Measurements from ENCODE around the gene MICAL3. TPM values are rescaled to one million over a fixed set of nuclear protein-coding genes. Genes with fewer than 3 reads are reported as not detected.

The MICAL3 gene
- total RNA-seq, 2 experiments from 2014 or later, result 26.4 to 29.7 TPM

- no peak for DNase-seq
- POLR2A ChIA-PET, result no interaction called here
- Mint-ChIP-seq H3K36me3 (ENCODE audit: low read depth) (no peaks in the 10 kb centered on the region), H3K4me1 (ENCODE audit: low read depth) (no peaks in the 10 kb centered on the region), H3K27ac (no peak overlapping the region), H3K27me3 (ENCODE audit: low read depth) (no peaks in the 10 kb centered on the region), H3K4me3 (no peak overlapping the region), H3K9me3 (ENCODE audit: insufficient read depth) (no peaks in the 10 kb centered on the region)
- ATAC-seq, result no peak
- CTCF ChIA-PET, result interaction anchor here (1.5 kb wide), 1 partner anchor 241 kb away, joined by 4 read pairs; no protein-coding TSS in a partner anchor
Measured at GRCh38 chr22:17835256-17835655, 189.1 kb downstream of the MICAL3 start.

DNA sequence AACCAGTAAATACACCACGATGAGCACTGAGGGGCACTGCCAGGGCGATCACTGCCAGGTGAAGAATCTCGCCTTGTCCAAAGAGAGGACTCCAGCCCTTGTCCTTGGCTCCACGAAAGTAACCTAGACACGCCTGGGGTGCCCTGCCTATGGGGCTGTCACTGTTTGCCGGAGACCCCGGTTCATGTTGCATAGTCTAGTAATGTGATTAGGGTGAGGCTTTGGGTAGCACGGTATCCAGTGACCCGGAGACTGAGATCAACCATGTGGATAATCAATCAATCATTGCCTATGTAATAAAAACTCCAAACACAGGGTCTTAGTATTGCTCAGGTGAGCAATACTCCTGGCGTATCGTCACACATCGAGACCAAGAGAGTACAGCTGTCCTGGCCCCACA lies 190.9 kb downstream of the MICAL3 start:
- ATAC-seq (no peak), DNase-seq (no peak)
- Mint-ChIP-seq H3K4me1 (ENCODE audit: low read depth) (peaks cover 5% of the 10 kb centered on the region), H3K36me3 (ENCODE audit: low read depth) (peaks cover 3% of the 10 kb centered on the region), H3K4me3 (no peak overlapping the region), H3K9me3 (ENCODE audit: insufficient read depth) (no peaks in the 10 kb centered on the region), H3K27me3 (ENCODE audit: low read depth) (no peaks in the 10 kb centered on the region), H3K27ac (no peak overlapping the region)
- ChIA-PET CTCF (interaction anchor here (1.3 to 7.3 kb wide), 2 partner anchors 12 to 243 kb away, joined by 3 to 157 read pairs; partner anchors contain the start of gene PEX26), POLR2A (interaction anchor here (0.9 kb wide), 1 partner anchor 60 kb away, joined by 3 read pairs; no protein-coding TSS in a partner anchor)

GRCh38 chr22:17832665-17833064 lies 191.7 kb downstream of the MICAL3 start:
- no peak overlapping the region for H3K27ac Mint-ChIP-seq
- peaks cover 5% of the 10 kb centered on the region for H3K4me1 Mint-ChIP-seq (ENCODE audit: low read depth)
- H3K36me3 Mint-ChIP-seq (ENCODE audit: low read depth), result peaks cover 3% of the 10 kb centered on the region
- no peak for ATAC-seq
- no peaks in the 10 kb centered on the region for H3K9me3 Mint-ChIP-seq (ENCODE audit: insufficient read depth)
- ChIA-PET POLR2A (interaction anchor here (0.9 to 1.8 kb wide), 2 partner anchors 59 to 244 kb away, joined by 3 to 6 read pairs; no protein-coding TSS in a partner anchor), CTCF (interaction anchor here (7.3 kb wide), 1 partner anchor 244 kb away, joined by 157 read pairs; the partner anchor contains the start of gene PEX26)
- H3K4me3 Mint-ChIP-seq, result no peak overlapping the region
- H3K27me3 Mint-ChIP-seq (ENCODE audit: low read depth), result no peaks in the 10 kb centered on the region
- no peak for DNase-seq

- no peak overlapping the region for H3K4me3 Mint-ChIP-seq
- ChIA-PET POLR2A (interaction anchor here (1.8 kb wide), 1 partner anchor 245 kb away, joined by 6 read pairs; no protein-coding TSS in a partner anchor), CTCF (interaction anchor here (1.7 to 7.3 kb wide), 2 partner anchors 193 to 245 kb away, joined by 22 to 157 read pairs; partner anchors contain the start of genes MICAL3 and PEX26)
- H3K36me3 Mint-ChIP-seq (ENCODE audit: low read depth), result peaks cover 3% of the 10 kb centered on the region
- no peaks in the 10 kb centered on the region for H3K27me3 Mint-ChIP-seq (ENCODE audit: low read depth)
- H3K27ac Mint-ChIP-seq, result no peak overlapping the region
- no peaks in the 10 kb centered on the region for H3K9me3 Mint-ChIP-seq (ENCODE audit: insufficient read depth)
- H3K4me1 Mint-ChIP-seq (ENCODE audit: low read depth), result peaks cover 5% of the 10 kb centered on the region
- no peak for DNase-seq
- no peak for ATAC-seq
Measured at GRCh38 chr22:17831501-17832251, 192.7 kb downstream of the MICAL3 start.

- POLR2A ChIA-PET, result interaction anchor here (0.6 to 3.7 kb wide), 2 partner anchors 13 to 246 kb away, joined by 5 to 16 read pairs; partner anchors contain the start of gene PEX26
- peak; percentile 86 for DNase-seq
- Mint-ChIP-seq H3K9me3 (ENCODE audit: insufficient read depth) (no peaks in the 10 kb centered on the region), H3K4me3 (no peak overlapping the region), H3K36me3 (ENCODE audit: low read depth) (peaks cover 3% of the 10 kb centered on the region), H3K27me3 (ENCODE audit: low read depth) (no peaks in the 10 kb centered on the region), H3K27ac (no peak overlapping the region), H3K4me1 (ENCODE audit: low read depth) (peaks cover 5% of the 10 kb centered on the region)
- CTCF ChIA-PET, result interaction anchor here (0.6 to 7.3 kb wide), 32 partner anchors 9 to 322 kb away, joined by 3 to 157 read pairs (median 4); partner anchors contain the start of genes MICAL3 and PEX26
- peak; percentile 86 for ATAC-seq
Measured at GRCh38 chr22:17830043-17830961, 194.1 kb downstream of the MICAL3 start.

- Mint-ChIP-seq H3K27me3 (ENCODE audit: low read depth) (no peaks in the 10 kb centered on the region), H3K4me1 (ENCODE audit: low read depth) (peaks cover 5% of the 10 kb centered on the region), H3K9me3 (ENCODE audit: insufficient read depth) (no peaks in the 10 kb centered on the region), H3K4me3 (no peak overlapping the region), H3K36me3 (ENCODE audit: low read depth) (peaks cover 3% of the 10 kb centered on the region), H3K27ac (no peak overlapping the region)
- ChIA-PET CTCF (interaction anchor here (0.6 to 7.3 kb wide), 23 partner anchors 8 to 322 kb away, joined by 3 to 157 read pairs (median 4); partner anchors contain the start of genes MICAL3 and PEX26), POLR2A (interaction anchor here (3.7 kb wide), 1 partner anchor 247 kb away, joined by 16 read pairs; the partner anchor contains the start of gene PEX26)
- ATAC-seq (no peak), DNase-seq (no peak)
Measured at GRCh38 chr22:17829695-17830042, 194.7 kb downstream of the MICAL3 start.

DNA sequence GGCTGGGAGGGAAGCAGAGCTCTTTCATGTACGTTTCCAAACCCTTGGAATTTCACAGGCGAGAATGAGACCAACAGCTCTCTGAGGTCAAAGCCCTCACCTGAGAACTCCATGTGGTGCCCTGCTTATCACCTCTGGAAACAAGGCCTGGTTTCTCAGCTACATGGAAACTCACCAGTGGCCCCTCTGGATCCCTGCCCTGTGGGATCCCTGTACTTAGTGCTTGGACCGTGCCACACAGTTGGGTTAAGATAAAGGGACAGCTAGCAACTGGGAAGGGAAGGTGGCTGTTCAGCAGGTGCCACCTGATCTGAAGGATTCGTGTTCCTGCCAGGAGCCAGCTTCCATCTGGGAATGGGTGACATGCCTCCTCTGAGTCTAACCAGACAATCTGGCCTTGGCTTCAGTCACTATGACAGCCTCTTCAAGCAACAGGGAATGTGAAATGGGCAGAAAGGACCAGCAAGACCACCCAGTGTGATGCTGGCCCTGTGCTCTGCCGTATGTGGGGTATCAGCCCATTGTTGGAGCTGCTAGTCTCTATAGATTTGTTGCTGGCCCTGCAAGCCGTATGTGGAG lies 195.8 kb downstream of the MICAL3 start:
- ATAC-seq (no peak), DNase-seq (no peak)
- H3K4me3 Mint-ChIP-seq, result no peak overlapping the region
- ChIA-PET POLR2A (interaction anchor here (1.0 to 3.7 kb wide), 2 partner anchors 196 to 248 kb away, joined by 3 to 16 read pairs; partner anchors contain the start of genes MICAL3 and PEX26), CTCF (interaction anchor here (1.2 to 7.3 kb wide), 5 partner anchors 196 to 270 kb away, joined by 3 to 157 read pairs (median 4); partner anchors contain the start of genes MICAL3 and PEX26)
- H3K36me3 Mint-ChIP-seq (ENCODE audit: low read depth), result peaks cover 3% of the 10 kb centered on the region
- H3K4me1 Mint-ChIP-seq (ENCODE audit: low read depth), result peaks cover 5% of the 10 kb centered on the region
- H3K27me3 Mint-ChIP-seq (ENCODE audit: low read depth), result no peaks in the 10 kb centered on the region
- H3K27ac Mint-ChIP-seq, result no peak overlapping the region
- no peaks in the 10 kb centered on the region for H3K9me3 Mint-ChIP-seq (ENCODE audit: insufficient read depth)

- Mint-ChIP-seq H3K36me3 (ENCODE audit: low read depth) (peaks cover 3% of the 10 kb centered on the region), H3K9me3 (ENCODE audit: insufficient read depth) (no peaks in the 10 kb centered on the region), H3K4me1 (ENCODE audit: low read depth) (peaks cover 5% of the 10 kb centered on the region), H3K27ac (no peak overlapping the region), H3K4me3 (no peak overlapping the region), H3K27me3 (ENCODE audit: low read depth) (no peaks in the 10 kb centered on the region)
- no peak for ATAC-seq
- POLR2A ChIA-PET, result interaction anchor here (3.7 kb wide), 1 partner anchor 249 kb away, joined by 16 read pairs; the partner anchor contains the start of gene PEX26
- CTCF ChIA-PET, result interaction anchor here (7.3 kb wide), 1 partner anchor 249 kb away, joined by 157 read pairs; the partner anchor contains the start of gene PEX26
- DNase-seq, result no peak
Measured at GRCh38 chr22:17827466-17827865, 196.9 kb downstream of the MICAL3 start.

- ATAC-seq (no peak), DNase-seq (no peak)
- H3K4me3 Mint-ChIP-seq, result no peak overlapping the region
- H3K36me3 Mint-ChIP-seq (ENCODE audit: low read depth), result peaks cover 3% of the 10 kb centered on the region
- no peak overlapping the region for H3K27ac Mint-ChIP-seq
- H3K27me3 Mint-ChIP-seq (ENCODE audit: low read depth), result no peaks in the 10 kb centered on the region
- ChIA-PET CTCF (interaction anchor here (1.2 kb wide), 1 partner anchor 251 kb away, joined by 4 read pairs; no protein-coding TSS in a partner anchor), POLR2A (no interaction called here)
- H3K4me1 Mint-ChIP-seq (ENCODE audit: low read depth), result peaks cover 5% of the 10 kb centered on the region
- no peaks in the 10 kb centered on the region for H3K9me3 Mint-ChIP-seq (ENCODE audit: insufficient read depth)
Measured at GRCh38 chr22:17825876-17826550, 198.3 kb downstream of the MICAL3 start.

GRCh38 chr22:17824457-17824856 lies 199.9 kb downstream of the MICAL3 start:
- Mint-ChIP-seq H3K4me3 (no peak overlapping the region), H3K27ac (no peak overlapping the region), H3K4me1 (ENCODE audit: low read depth) (peaks cover under 1% of the 10 kb centered on the region), H3K36me3 (ENCODE audit: low read depth) (no peaks in the 10 kb centered on the region), H3K9me3 (ENCODE audit: insufficient read depth) (no peaks in the 10 kb centered on the region), H3K27me3 (ENCODE audit: low read depth) (no peaks in the 10 kb centered on the region)
- CTCF ChIA-PET, result no interaction called here
- POLR2A ChIA-PET, result no interaction called here
- no peak for DNase-seq
- no peak for ATAC-seq

Measured in activated CD8-positive, alpha-beta T cell treated with anti-CD3 and anti-CD28 coated beads, Interleukin-2, amount 10 ng/mL, durations not matched to agents 7 days and 5 days (primary cell).